Sigmoid colon (tissue), 4 donors: ENCODE results near the gene TJP3.

Experiments
- CTCF ChIP-seq, 4 experiments: fragments of 450-650 bp in 3 of 4; fragments of 200-600 bp in 1 of 4; IDR thresholded peaks; one replicate each; pipeline ENCODE4 v1.5.1; 2016 to 2019; ENCODE audit warnings: antibody characterized with exemption in 4 of 4, mild to moderate bottlenecking in 3 of 4, moderate library complexity in 2 of 4
- POLR2A ChIP-seq, 2 donors: fragments of 450-650 bp; IDR thresholded peaks; one replicate each; pipeline ENCODE4 v1.6.1; 2016; ENCODE audit warnings: antibody characterized with exemption in 2 of 2, mild to moderate bottlenecking in 2 of 2, moderate library complexity in 2 of 2
- POLR2AphosphoS5 ChIP-seq, 4 donors: sonication (generic); formaldehyde crosslinking; IDR thresholded peaks; one replicate each; pipeline ENCODE4 v1.6.1; 2017; ENCODE audit warnings: antibody characterized with exemption in 4 of 4

GRCh38 chr19:3684054-3684816, 23.9 kb upstream of the TJP3 start:
- TF ChIP-seq POLR2A (IDR thresholded peaks at IDR 0.05) = no peak
- TF ChIP-seq CTCF (IDR thresholded peaks at IDR 0.05) = no peak
- peak in 1 of 4 donors; percentile 6 for TF ChIP-seq POLR2AphosphoS5 (IDR thresholded peaks at IDR 0.05)
